ENCODE measurements around the gene RPS6KL1.

Gene RPS6KL1, protein sequence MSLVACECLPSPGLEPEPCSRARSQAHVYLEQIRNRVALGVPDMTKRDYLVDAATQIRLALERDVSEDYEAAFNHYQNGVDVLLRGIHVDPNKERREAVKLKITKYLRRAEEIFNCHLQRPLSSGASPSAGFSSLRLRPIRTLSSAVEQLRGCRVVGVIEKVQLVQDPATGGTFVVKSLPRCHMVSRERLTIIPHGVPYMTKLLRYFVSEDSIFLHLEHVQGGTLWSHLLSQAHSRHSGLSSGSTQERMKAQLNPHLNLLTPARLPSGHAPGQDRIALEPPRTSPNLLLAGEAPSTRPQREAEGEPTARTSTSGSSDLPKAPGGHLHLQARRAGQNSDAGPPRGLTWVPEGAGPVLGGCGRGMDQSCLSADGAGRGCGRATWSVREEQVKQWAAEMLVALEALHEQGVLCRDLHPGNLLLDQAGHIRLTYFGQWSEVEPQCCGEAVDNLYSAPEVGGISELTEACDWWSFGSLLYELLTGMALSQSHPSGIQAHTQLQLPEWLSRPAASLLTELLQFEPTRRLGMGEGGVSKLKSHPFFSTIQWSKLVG

DNA sequence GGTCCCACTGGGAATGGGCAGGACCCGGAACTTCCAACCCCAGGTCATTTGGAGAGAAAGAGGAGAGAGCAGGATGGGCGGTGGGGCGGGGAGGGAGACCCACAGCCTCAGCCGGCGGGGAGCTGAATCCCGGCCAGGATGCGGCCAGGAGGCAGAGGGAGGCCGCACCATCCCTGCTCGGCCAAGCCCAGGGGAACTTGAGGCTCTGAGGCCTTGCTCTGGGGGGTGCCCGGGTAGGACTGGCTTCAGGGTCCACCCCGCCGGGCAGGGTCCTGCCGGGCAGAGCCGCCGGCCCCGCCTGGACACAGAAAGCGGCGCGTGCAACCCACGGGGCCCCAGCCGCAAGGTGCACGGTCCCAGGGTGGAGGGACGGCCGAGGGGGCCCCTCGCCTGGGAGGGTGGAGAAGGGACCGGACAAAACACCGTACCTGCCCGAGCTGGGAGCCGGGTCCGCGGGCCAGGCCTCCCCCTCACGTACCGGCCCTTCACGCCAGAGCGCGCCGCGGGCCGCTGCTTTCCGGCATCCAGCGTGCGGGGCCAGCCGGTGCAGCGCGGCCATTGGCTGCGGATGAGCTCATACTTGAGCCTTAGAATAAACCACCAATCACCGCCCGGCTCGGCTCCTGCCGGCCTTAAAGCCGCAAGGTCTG, at the start of gene RPS6KL1:
TSS of gene RPS6KL1 (minus strand) at position 509 of the 650 bp plus-strand sequence. CDS start 1,719 bp downstream, outside the sequence.
- peak; percentile 86 for DNase-seq (ENCODE audit: low read depth)

DNA sequence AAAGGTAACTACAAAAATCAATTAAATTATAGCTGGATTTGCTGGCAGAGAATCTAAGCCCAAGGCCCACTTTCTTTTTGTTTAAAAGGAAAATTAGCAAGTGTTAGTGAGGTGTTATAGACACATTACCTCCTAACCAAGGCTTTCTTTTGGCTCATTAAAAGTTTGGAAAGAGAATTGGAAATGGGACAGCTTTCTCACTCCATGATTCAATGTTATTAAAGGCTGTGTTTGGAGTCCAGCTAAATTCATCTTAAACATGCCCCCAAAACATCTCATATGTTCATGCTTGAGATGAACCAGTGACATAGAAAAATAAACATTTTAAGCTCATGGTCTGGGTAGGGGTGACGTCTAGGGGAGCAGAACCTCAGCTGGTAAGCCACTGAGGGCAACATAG, 45.8 kb upstream of the RPS6KL1 start:
- no peak for DNase-seq (ENCODE audit: low read depth)

DNA sequence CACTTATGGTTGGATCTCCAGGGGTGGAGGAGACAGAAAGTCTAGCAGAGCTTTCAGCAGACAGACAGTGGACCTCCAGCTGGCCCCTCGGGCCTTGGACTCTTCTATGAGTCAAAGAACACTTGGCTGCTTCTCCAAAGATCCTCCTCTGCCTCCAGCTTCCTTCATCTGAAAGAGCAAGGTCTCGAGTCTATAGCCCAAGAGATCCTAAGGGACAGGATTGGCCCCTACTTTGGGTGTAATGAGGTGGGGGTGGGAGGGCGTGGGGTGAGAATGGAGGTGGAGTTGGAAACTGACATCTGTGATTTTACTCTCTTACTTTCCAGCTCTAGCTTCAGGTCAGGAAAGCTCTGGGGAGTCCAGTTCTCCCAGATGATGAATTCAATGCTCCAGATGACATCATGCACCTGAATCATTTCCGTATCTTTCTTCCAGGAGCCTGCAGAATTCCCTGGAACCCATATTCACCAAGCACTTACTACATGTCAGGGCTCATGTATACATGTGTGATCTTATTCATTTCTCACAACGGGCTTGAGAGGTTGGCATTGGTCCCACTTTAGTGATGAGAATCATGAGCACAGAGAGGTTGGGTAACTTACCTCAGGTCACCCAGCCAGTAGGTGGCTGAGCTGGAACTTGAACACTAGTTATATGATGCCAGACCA, 42.6 kb upstream of the RPS6KL1 start:
- no peak for DNase-seq (ENCODE audit: low read depth)

DNA sequence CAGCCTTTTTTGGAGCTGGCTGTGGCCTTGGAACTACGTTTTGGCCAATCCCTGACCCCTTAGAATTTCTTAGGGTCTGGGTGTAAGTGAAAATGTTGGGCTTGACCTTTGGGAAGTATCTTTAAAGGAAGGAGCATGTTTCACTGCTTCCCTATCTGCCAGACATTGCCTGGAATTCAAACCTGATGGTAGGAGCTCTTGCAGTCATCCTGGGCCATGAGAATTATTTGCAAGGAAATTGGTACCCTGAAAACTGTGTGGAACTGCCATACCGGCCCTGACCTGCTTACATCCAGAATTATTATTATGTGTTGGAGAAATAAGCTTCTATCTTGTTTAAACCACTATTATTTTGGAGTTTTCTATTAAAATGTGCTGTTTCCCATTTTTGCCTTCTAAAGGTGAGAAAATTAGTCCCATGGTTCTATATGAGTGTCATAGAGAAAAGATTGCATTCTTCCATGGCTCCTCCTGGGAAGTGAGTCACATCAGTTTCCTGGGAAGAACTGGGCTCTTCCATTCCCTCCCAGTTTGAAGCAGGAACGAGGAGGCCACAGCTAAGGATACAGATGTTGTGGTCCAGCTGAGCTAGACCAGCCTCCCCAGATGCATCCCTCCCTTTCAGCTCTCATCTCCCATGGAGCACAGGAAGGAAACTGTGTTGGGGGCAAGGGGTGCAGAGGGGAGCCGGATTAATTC, 41.9 kb upstream of the RPS6KL1 start:
- peak; percentile 73 for DNase-seq (ENCODE audit: low read depth)

DNA sequence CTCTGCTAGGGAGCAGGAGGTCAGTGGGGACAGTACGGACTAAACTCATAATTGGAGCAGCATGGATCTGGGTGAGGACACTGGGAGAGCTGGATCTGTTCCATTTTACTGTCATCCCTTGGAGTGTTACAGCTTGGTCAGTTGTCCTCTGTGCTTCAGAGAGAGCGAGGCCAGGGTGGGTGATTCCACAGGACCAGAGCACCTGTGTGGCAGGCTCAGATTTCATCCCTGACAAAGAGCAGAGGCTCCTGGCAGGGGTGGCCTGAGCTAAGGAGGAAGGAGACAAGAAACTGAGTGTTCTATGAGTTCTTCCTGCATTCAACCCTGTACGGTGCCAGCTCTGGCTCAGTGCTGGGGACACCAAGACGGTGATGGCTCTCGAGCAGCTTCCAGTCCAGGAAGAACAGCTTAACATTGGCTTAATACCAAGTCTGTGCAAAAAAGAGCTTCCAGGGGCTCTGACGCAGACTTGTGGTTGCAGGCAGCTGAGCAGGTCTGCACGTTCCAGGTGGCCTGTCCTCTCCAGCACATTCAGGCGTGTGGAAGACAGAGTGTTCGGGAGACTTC, 40.7 kb upstream of the RPS6KL1 start:
- DNase-seq (ENCODE audit: low read depth) = peak; percentile 61

DNA sequence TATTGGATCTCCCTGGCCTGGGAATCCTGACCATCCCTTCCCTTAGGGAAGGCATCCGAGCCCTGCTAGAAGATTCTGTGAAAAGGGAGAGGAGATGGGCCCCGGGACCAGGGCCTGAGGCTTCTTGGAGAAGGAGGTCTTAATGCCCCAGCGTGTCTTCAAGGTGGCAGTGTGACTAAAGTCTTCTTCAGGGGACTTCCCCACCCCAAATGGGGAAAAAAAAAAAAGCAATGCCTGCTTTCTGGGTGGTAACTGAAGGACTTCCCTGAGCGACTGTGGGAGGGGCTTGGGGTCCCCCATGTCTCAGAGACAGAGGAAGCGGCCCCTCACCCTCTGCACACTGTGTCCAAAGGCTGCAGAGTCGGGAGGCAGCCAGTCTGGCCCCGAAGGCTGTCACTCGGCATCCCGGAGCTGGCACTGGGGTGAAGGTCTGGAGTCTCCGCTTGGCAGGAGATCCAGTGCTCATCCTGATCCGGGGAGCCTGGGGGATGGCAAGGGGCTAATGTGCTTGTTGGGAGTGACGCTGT, 40.2 kb upstream of the RPS6KL1 start:
- no peak for DNase-seq (ENCODE audit: low read depth)

DNA sequence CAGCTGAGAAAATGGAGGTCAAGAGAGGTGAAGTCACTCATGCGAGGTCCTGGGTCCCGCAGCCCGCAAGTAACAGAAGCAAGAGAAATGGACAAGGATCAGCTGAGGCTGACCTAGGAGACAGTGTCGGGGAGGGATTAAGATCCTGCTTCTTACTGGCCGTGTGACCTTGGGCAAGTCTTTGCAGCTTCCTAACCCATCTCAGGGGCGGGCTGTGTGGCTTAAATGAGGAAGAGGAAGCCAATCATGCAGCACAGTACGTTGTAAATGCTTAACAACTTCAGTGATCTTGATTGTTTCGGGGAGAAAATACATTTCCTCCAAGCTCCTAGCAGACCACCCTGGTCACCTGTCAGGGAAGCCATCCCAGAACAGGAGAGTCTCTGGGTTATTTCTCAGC, 39.4 kb upstream of the RPS6KL1 start:
- DNase-seq (ENCODE audit: low read depth) = no peak

DNA sequence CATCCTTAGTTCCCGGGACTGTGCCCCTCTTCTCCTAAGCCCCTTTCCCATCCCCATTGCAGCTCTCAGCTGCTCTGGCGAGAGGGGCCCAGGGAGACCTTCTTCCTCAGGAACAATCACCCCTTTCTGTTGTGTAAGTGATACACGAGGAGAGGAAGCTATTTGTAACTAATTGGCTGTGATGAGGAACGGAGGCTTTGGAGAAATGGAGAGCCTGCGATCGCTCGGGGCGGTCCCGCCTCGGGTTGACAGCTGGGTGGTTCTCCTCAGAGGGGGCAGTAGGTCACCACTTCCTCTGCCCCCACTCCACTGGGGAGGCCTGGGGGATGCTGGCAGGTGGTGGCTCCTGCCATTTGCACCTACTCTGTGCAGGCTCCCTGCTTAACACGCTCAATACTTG, 39.0 kb upstream of the RPS6KL1 start:
- no peak for DNase-seq (ENCODE audit: low read depth)

DNA sequence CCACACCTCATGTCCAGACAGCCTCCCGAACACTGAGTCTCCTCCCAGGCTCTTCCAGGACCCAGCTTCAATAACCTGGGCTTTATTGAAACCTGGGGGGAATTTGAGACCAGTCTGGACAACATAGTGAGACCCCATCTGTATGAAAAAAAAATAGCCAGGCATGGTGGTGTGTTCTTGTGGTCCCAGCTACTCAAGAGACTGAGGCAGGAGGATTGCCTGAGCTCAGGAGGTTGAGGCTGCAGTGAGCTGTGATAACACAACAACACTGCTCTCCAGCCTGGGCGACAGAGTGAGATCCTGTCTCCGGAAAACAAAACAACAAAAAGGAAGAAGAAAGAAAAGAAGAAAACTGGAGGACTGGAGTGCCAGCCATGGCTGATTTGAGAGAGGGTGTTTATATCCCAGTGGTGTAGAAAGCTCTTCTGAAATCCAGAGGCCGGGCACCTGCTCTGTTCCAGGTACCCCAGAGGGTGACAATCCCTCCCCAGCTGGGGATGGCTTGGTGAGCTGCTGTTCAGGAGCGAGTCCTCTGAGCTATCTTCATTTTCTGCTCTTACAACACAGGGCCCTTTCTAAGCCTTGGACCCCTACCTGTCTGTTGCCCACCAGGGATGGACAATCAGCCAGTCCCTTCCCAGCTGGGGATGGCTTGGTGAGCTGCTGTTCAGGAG, 38.3 kb upstream of the RPS6KL1 start:
- no peak for DNase-seq (ENCODE audit: low read depth)

DNA sequence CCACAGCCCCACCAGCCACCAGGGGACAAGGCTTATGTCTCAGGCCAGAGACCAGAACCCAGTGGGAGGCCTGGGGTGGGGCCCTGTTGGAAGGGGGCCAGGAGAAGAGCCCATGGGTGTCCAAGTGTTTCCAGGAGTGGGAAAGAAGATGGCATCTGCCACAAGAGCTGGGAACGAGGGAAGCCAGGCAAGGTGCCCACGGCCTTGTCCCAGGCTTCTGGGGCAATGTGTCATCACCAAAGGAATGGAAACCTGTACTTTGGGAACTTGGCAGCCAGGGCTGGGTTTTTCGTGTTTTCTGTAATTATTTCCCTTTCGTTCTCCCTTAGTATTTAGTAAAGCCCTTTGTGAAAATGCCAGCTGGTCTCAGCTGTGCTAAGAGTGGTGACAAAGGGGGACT, 37.7 kb upstream of the RPS6KL1 start:
- DNase-seq (ENCODE audit: low read depth) = no peak

DNA sequence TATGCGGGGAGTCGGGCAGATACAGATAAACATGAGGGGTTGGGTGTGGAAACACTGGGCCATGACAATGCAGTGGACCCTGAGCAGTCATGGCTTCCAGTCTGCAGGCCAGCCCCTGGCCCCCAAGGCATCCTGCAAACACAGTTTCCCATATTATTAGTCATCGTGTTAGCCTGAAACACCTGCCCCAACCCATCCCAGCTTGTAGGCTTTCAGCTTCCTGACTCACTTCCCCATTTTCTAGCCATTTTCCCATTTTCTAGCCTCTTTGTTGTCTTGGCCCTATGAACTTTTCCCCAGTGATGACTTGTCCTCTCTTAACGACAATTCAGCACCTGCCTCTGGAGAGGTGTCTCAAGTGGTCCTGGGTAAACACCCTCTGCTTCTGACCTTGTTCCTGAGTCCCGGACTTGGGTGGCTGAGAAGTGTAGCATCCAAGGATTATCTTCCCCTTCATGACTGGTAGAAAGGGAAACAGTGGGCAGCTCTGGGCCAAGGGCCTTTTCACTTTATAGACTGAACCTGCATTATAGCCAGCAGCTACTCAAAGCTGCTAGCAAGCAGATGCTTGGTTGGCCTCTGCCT, 36.6 kb upstream of the RPS6KL1 start:
- no peak for DNase-seq (ENCODE audit: low read depth)

DNA sequence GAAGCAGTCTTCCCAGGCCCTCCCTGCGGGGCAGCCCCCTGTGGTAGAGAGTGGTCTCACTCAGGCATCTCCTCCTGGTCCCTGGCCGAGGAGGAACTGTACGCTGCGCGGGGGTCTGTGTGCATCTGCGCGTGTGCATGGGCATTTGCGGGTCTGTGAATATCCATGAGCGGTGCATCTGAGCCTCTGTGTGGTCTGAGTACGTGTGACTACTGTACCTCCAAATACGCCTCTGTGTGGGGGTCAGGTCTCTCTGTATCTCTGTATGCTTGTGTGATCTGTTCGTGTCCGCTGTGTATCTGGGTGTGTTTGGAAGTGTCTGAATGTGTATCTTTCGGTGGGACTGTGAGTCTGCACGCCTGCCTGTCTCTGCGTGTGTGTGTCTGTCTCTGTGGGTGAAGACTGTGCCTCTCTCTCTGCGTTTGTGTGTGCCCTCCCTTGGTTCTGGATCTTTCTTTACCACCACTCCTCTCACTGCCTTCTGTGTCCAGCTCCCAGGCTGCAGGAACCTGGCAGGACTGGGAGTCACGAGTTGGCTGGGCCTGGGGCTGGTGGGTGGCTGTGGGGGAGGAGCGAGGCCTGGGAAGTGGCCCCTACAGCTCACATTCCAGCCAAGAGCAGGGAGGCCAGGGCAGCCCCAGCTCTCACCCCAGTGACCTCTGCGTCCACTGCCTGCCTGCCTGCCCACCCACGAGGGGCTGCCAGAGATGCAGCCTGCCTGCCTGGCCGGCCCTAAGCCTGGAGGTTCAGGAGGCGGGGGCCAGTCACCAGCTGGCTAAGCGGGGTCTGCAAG, 33.4 kb upstream of the RPS6KL1 start:
- no peak for DNase-seq (ENCODE audit: low read depth)

DNA sequence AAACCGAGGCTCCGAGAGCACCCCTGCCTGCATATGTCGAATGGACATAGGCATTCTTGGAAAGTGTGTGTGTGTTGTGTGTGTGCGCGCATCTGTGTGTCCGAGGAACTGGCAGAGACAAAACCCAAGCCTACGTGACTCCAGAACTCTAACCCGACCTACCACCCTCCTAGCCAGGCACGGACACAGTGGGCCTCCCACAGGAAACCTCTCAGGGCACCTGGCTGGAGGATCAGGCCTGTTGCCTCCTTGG, 32.9 kb upstream of the RPS6KL1 start:
- DNase-seq (ENCODE audit: low read depth) = no peak

DNA sequence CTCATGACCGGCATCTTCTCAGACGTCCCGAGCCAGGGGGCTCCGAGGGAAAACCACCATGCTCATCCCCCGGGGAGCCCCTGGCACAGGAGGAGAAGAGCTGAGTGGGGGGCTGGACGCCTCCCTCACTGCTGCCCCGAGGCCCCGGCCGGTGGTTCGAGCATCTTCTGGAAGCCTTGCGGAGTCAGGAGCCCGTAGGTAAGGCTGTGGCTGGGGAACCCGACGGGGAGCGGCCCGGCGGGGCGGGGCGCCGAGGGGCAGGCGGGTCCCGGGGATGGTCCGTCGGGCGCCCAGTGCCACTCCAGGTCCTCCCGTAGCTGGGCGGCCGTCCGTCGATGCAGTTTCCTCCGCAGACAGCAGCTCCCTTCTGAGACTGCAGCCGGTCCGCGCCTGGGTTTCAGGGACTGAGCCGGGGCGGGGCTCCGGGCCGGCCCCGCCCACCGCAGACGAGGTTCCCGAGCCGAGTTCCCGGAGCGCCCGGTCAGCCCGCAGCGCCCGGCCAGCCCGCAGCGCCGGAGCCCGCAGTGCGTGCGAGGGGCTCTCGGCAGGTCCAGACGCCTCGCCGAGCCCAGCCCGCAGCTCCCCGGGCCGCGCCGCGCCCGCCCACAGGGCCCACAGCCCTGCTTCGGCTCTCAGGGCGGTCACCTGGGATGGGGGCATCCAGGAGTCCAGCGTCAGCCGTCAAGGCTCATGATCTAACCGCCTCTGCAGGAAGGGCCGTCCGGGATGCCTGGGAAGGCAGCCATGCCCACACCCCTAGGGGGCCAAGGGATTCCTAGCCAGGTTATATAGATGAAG, 32.4 kb upstream of the RPS6KL1 start, which contains the start of gene PGF:
TSS of gene PGF (minus strand) at position 369 of the 798 bp plus-strand sequence. CDS start at position 14, 355 bp downstream.
- peak; percentile 71 for DNase-seq (ENCODE audit: low read depth)

DNA sequence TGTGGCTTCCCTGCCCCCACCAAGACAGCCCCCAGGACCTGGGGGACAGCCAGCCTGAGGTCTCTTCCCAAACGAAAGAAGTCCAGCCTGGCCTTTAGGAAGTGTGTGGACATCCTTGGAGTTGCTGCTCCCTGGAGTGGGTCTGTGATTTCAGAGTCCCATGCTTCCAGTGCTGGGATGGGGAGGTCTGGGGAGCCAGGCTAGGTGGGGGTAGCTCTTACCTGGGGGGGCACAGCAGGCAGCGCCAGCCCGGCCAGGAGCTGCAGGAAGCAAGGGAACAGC, 31.8 kb upstream of the RPS6KL1 start:
- DNase-seq (ENCODE audit: low read depth) = no peak

DNA sequence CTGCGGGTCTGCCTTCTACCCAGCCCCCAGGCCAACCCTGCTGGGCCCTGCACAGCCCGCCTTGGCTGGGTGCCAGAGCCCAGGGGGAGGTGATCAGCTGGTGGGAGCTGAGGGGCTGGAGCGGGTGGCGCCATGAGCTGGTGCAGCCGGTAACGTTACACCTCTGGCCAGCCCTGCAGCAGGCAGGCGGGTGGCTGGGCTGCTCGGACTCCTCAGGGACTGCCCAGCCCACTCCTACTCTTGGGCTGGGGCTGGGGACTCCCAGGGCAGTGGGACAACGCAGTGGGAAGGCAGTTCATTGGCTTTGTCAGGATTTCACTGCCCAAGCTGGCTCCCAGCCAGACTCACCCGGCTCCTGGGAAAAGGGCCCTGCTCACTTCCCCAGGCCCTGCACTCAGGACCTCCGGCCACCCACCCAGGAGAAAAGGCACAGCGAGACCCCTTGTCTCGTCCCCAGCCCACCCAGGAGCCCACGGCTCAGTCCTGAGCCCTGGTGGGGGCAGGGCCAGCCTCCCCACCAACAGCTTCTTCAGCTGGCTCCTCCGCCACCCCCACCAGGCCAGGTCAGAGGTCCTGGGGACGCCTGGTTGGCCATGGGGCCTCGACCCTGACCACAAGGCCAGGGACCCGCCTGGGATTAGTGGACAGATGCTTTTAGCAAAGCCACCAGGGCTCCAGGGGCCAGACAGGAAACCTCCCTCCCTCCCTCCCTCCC, 31.3 kb upstream of the RPS6KL1 start:
- DNase-seq (ENCODE audit: low read depth) = no peak

DNA sequence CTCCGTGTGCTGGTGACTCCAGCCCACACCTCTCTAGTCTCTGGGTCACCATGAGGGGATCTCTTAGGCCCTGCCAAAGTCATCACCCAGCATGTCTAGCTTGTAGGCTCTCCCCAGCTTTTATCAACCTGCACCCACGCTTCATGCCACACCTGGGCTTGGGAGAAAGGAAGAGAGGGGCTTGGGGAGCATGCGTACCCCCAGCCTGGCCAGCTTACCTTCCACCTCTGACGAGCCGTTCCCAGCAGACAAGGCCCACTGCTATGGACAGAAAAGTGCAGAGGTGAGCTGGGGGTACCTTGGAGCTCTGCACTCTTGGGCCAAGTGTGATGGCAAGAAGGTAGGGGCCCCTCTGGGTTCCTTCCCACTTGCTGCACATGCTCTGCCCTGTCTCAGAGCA, 30.6 kb upstream of the RPS6KL1 start:
- DNase-seq (ENCODE audit: low read depth) = no peak

DNA sequence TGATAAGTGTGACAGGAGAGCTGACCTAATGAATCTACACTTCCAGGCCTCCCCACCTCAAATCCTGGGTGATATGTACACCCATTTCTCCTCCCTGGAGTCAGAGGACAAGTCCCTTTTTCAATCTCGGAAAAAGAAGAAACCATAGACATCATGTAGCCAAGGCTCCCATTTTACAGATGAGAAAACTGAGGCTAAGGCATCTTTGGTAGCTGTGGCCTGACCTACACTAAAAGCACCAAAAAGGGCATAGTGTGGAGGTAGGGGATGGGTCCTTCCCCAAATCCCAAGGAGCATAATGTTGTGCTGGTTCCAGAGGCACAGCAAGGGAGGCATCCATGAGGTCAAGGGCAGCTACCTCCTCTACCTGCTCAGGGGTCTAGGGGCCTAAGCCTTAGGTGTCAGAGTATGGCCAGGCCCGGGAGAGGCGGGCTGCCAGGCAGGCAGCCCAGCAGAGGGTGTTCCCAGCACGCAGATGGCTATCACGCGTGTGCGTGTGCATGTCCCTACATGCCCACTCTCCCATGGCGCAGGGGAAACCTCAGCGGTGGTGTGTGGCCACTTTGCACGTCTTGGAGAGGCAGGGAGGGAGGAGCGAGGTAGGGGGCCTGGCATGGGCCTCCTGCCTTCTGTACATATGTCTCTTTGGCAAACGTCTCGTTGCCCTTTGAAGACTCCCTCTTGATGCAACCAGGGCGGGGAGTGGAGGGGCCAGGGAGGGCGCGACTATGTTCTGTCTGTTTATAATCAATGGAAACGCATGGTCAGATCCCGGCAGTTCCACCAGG, 29.8 kb upstream of the RPS6KL1 start:
- DNase-seq (ENCODE audit: low read depth) = no peak

Data from EH (cell line).